ENCODE data around the gene FMO1. TPM values are rescaled to one million over a fixed set of nuclear protein-coding genes. Genes with fewer than 3 reads are reported as not detected.
"Not testable (repeated sequence)": the region's sequence is repeated elsewhere in the genome, so short reads cannot be mapped to it uniquely, and the experiment has no call there.

Gene FMO1
- total RNA-seq, 1 donor, result under 0.01 TPM

GRCh38 chr1:171279234-171279633, 30.9 kb downstream of the FMO1 start:
- TF ChIP-seq, protein P1, sequence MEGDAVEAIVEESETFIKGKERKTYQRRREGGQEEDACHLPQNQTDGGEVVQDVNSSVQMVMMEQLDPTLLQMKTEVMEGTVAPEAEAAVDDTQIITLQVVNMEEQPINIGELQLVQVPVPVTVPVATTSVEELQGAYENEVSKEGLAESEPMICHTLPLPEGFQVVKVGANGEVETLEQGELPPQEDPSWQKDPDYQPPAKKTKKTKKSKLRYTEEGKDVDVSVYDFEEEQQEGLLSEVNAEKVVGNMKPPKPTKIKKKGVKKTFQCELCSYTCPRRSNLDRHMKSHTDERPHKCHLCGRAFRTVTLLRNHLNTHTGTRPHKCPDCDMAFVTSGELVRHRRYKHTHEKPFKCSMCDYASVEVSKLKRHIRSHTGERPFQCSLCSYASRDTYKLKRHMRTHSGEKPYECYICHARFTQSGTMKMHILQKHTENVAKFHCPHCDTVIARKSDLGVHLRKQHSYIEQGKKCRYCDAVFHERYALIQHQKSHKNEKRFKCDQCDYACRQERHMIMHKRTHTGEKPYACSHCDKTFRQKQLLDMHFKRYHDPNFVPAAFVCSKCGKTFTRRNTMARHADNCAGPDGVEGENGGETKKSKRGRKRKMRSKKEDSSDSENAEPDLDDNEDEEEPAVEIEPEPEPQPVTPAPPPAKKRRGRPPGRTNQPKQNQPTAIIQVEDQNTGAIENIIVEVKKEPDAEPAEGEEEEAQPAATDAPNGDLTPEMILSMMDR (IDR thresholded peaks at IDR 0.05; ENCODE audit: insufficient read depth, low read depth, low read length), result no peak
- no peak overlapping the region for H3K4me3 ChIP-seq (ENCODE audit: low read depth, low read length)
- no peak for DNase-seq (ENCODE audit: low read depth)

DNA sequence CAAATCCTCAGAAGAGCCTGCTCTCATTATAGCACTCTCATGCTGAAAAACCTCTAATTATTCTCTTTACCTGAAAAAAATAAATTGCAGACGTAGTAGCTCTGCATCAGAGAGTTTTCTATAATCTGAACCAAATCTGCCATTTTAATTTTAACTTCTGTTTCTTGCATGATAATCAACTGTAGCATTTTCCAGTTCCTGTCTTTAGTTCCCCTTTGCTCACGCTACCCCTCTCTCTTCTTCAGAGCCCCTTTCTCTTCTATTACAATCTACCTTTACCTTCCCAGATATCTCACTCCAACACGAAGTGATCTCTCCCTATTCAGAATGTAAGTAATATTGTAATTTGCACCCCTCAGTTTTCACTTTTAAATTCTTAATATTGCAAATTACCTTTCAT, 31.4 kb downstream of the FMO1 start:
- no peak for DNase-seq (ENCODE audit: low read depth)
- H3K4me3 ChIP-seq (ENCODE audit: low read depth, low read length), result no peak overlapping the region
- TF ChIP-seq, protein P1 (IDR thresholded peaks at IDR 0.05; ENCODE audit: insufficient read depth, low read depth, low read length), result no peak

GRCh38 chr1:171280599-171280998, 32.3 kb downstream of the FMO1 start:
- TF ChIP-seq, protein P1 (IDR thresholded peaks at IDR 0.05; ENCODE audit: insufficient read depth, low read depth, low read length), result no peak
- DNase-seq (ENCODE audit: low read depth), result no peak
- no peak overlapping the region for H3K4me3 ChIP-seq (ENCODE audit: low read depth, low read length)

DNA sequence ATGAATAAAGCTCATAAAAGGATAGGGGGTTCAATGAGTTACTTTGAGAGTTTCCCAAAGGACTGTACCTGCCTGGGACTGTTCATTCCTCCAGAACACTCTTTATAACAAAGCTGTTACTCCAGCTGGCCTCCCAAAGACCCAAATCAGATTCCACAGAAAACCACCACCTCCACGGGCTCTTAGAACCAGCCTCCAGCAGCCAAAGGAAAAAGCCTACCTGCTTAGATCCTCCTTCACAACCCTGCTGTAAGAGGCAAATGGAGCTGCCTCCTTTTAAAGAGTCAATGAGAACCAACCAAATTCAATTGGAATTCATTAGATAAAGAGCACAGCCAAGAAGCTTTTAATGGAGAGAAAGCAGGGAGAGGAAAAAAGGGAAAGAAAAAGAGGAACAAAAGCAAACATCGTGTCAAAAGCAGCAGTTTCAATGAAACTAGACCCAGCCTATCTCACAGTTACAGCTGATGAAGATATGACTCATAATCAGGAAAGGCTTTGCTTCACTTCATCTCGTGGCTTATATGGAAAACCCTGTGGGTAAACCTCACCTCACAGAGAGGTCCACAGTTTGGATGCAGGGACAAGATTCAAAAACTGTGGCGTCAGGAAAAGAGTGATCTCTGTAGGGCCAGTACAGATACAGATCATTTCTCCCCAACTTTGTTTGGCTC, 37.9 kb downstream of the FMO1 start:
- DNase-seq (ENCODE audit: low read depth), result no peak
- TF ChIP-seq, protein P1 (IDR thresholded peaks at IDR 0.05; ENCODE audit: insufficient read depth, low read depth, low read length), result no peak

DNA sequence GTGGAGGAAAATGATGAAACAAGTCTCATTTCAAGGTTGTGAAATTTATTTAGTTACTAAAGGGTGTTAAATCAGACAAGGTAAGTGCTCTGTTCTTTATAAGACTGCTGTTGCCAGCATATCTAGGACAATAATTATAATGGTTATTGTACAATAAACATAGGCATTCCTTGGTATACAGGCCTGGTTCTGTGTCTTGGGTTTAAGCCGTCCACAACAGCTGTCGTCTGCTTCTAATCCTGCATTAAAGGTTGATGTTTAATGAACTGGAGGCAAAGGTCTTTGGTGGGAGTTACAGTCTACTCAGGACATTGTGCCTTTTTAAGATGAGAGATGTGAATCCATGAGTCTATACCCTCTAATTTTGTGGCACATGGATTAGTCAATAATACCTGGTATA, 42.3 kb downstream of the FMO1 start:
- no peak overlapping the region for H3K4me3 ChIP-seq (ENCODE audit: low read depth, low read length)
- DNase-seq (ENCODE audit: low read depth), result no peak
- TF ChIP-seq, protein P1 (IDR thresholded peaks at IDR 0.05; ENCODE audit: insufficient read depth, low read depth, low read length), result no peak

More for the DNA sequence above, 37.9 kb downstream of the FMO1 start:
- H3K4me3 ChIP-seq (ENCODE audit: low read depth, low read length), result no peak overlapping the region

DNA sequence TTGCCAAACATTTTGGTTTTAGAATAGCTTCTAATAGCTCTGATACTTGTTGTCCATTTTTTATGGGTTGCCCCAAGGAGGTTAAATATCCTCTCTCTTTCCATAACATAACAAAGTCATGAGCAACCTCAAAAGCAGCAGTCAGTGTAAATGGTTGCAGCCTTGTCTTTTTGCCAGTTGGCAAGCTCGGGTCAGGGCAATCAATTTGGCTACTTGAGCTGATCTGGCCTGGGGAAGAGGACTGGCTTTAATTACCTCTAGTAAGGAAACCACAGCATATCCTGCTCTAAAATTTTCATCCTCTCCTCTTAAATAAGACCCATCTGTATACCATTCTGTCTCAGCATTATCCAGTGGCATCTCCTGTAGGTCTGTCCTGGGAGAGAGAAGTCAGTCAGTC, 44.5 kb downstream of the FMO1 start:
- TF ChIP-seq, protein P1 (IDR thresholded peaks at IDR 0.05; ENCODE audit: insufficient read depth, low read depth, low read length), result no peak
- H3K4me3 ChIP-seq (ENCODE audit: low read depth, low read length), result no peak overlapping the region
- DNase-seq (ENCODE audit: low read depth), result peak; percentile 14

GRCh38 chr1:171295383-171295782, 47.1 kb downstream of the FMO1 start:
- H3K4me3 ChIP-seq (ENCODE audit: low read depth, low read length), result not testable (repeated sequence)
- peak; percentile 34 for DNase-seq (ENCODE audit: low read depth)

Measured in fibroblast of villous mesenchyme (primary cell).